PC-9 (cell line): Measurements from ENCODE around the gene SUPT5H.

Experiments used
- CTCF ChIP-seq: fragments of 200-600 bp; sonication (generic); conservative IDR thresholded peaks from 2 replicates; pipeline ENCODE4 v1.6.1; 2017; ENCODE audit warnings: mixed run types, antibody characterized with exemption, mild to moderate bottlenecking, moderate library complexity
- EZH2 ChIP-seq: fragments of 200-600 bp; sonication (generic); IDR thresholded peaks from 2 replicates; pipeline ENCODE4 v1.8.0; 2017; ENCODE audit warnings: antibody characterized with exemption, low read depth

GRCh38 chr19:39420769-39421168 lies 24.6 kb upstream of the SUPT5H start:
- TF ChIP-seq CTCF (no peak), EZH2 (no peak)
